Kidney tubule cell (primary cell): ENCODE data around the gene LGMN.

Experiments
- DNase-seq: peaks from one replicate; pipeline ENCODE4 v3.0.0-alpha.2; 2018; ENCODE audit warnings: low spot score

LGMN gene

DNA sequence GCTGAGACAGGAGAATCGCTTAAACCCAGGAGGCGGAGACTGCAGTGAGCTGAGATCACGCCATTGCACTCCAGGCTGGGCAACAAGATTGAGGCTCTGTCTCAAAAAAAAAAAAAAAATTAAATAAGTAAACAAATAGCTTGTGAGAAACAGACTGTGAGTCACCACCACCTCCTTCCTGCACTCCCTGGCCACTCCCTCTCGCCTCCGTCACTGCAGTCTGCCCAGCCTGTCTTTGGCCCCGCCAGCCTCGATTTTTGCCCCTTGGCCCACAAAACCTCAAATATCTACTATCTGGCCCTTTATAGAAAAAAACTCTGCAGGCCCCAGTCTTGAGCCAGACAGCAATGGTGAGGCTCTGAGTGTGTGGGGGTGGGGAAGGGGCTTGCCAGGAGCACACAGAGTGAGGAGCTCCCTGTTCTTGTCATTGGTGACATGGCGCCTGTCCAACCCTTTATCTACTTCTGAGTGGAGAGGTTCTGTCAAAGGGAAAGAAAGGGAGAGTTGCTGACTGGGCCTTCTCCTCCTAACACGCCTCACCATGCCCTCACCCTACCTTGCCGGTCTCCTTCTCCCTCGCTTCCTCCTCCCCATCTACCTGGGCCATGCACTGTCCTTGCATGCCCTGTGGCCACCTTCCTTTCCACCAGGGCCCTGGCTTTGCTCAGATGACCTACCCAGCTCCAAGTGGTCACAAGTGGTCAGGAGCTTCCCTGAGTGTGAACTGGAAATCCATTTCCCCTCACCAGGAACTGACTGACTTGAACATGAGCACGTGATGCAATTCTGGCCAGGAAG, 22.1 kb downstream of the LGMN start:
- peak; percentile 73 for DNase-seq

DNA sequence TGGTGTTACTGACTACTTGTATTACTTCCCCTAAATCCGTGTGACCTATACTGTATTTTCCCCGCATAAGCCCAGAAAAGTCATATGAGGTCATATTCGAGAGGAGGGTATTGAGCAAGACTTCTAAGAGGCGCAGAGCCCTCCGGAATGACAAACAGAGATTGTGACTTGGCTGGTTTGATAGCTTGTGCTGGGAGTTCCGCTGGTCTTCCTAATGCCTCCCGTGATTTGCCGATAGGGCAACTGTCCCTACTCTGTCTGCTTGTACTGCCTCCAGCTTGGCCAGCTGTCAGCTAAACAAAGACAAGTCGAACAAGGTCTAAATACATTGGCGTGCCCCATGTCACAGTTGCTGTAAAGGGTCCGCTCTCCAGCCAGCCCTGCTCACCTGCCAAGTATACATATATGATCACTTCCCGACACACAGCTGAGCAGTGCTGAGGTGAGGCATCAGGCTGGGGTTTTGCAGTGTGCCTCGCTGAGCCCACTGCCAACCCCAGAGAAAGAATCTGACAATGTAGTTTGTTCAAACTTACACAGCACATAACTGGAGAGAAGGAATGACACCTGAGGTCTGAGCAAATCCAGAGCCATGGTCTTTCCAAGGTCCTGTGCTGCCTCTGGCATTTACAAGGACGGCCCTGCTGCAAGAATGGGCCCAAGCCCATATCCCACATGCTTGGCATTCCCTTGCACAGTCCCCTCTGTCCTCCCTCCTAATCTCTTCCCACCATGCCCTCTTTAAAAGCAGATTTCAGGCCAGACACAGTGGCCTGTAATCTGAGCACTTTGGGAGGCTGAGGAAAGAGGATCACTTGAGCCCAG, 23.7 kb downstream of the LGMN start:
- DNase-seq, result no peak

DNA sequence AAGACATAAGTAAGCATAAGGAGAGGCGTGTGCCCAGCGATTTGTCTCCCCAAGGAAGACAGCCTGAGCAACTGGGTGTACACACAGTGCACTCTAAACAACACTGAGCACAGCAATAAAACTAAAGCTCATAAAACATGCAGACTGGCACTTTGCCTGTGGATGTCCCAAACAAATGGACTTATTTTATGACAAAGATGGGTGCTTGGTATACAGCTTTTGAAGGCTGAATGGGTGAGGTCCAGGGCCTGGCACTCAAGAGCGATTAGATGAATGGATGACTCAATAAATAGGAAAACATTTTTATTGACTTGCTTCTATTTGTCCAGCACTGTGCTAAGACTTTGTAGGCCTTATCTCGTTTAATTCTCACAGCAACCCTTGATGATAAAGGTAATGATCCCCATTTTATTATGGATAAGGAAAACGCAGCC, 28.5 kb downstream of the LGMN start:
- no peak for DNase-seq

DNA sequence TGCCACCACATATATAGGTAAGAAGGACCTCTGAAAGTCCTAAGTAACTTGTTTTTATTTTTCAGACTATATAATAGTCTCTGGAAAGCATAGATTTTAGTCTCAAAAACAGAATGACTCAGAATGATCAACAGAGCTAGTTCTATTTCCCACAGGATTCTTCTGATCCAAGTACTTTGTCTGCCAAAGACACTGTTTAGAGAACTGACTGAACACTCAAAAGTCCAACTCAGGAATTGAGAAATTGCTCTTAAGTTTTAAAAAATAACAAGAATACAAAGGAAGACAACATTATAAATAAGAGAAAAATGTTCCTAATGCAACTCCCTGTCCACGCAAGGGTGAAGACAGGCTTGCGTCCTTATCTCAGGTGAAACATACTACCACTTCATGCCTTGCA, 29.0 kb downstream of the LGMN start:
- DNase-seq, result no peak

DNA sequence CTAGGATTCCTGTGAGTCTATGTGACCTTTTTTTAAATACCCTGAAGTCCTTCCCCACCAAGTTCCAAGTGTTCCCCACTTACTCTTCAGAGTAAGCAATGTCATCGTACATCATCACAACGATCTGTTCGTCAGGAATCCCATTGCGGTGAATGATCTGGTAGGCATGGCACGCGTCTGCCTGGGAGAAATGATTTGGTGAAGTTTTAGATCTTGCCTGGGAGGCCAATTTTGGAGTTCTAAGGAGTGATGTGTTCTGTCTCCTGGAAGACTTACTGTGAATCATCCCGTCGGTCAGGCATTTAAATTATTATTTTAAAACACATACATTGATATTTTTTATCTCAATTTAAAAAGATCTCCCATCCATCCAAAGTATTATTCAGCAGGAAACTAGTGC, 29.8 kb downstream of the LGMN start:
- DNase-seq, result no peak

DNA sequence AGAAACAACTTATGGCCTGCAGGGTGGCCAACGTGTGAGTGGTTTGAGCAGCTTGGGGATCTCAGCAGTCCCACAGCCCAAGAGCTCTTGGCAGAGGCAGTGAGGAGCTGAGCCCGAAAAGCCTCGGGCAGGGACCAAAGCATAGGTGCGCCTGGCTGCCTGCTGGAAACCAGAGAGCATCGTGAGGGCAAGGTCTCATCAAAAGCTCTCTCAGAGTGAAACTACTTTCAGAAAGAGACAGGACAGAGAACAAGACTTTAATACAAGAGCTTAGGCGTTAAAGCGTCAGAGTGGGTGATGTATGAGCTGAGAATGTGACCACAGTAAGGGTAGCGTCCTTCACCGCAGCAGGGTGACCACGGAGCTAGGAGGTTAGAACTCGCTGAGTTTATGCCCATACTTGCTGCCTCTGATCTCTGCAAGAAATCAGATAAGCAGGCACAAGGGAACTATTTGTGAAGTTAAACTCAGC, 30.8 kb downstream of the LGMN start:
- no peak for DNase-seq

DNA sequence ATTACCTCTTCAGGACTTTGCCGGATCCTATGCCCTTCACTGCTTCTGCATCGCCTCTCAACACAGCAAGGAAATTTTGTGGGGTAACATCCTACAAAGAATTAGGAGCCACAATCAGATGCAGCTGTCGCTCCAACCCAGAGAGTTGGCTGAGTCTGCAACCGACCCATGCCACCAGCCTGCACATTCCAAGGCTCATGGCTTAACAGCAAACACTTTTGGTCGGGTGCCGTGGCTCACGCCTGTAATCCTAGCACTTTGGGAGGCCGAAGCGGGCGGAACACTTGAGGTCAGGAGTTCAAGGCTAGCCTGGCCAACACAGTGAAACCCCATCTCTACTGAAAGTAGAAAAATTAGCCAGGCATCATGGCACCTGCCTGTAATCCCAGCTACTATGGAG, 32.3 kb downstream of the LGMN start:
- no peak for DNase-seq

DNA sequence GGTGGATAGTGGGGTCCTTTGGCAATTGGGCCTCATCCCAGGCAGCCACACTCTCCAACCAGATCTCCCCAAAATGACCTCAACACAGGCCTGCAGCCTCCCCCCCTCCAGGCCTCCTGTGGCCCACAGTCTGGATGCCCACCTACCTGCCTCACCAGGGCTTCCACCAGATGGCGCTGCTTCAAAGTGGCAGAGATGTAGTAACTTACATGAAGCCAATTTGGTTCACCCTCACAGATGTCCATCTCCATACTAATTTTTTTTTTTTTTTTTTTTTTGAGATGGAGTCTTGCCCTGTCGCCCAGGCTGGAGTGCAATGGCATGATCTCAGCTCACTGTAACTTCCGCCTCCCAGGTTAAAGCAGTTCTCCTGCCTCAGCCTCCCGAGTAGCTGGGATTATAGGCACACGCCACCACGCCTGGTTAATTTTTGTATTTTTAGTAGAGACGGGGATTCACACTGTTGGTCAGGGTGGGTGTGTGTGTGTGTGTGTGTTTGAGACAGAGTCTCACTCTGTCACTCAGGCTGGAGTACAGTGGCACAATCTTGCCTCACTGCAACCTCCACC, 33.6 kb downstream of the LGMN start:
- peak; percentile 64 for DNase-seq

DNA sequence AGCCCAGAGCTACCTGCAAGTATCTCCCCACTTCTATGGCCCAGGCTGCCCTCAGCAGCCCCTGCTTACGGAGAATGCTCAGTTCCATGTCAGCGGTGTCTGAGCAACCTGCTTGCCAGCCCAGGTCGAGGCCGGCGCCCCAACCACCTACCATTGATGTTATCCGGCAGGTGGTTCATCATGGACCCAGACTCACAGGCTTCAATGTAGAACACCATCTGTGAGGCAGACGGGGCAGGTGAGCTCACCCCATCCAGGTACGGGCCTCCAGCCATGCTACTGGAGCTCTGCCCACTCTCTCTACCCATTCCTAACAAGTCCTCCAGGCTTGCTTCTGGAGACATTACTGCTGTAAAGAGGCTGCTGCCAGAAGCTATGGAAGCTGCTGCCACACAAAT, 35.8 kb downstream of the LGMN start:
- no peak for DNase-seq

DNA sequence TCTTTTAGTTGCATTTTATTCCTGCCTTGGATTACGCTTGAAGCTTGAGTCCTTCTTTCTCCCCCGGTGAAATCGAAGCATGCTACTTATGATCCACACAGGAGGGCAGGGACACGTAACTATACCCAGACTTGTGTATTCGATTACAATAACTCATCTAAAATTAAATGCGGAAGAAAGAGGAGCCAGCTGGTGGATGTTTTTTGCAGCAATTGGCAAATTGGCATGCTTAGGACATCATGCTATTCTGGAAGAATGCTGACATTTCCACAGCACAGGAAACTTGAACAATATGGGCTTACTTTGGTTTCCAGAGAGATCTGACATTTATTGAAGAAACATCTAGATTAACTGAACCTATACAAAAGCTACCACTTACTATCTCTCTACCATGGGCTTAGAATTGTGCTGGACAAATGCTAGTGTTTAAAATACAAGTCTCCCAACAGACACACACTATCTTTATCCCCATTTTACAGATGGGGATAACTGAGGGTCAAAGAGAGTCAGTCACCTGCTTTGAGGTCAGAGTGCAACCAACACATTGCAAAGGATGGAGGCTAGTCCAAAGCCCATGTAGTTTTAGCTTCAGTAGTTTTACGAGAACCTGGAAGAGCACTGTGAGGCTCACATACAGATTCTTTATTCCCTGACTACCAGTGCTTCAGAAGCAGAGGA, 36.3 kb downstream of the LGMN start:
- no peak for DNase-seq

DNA sequence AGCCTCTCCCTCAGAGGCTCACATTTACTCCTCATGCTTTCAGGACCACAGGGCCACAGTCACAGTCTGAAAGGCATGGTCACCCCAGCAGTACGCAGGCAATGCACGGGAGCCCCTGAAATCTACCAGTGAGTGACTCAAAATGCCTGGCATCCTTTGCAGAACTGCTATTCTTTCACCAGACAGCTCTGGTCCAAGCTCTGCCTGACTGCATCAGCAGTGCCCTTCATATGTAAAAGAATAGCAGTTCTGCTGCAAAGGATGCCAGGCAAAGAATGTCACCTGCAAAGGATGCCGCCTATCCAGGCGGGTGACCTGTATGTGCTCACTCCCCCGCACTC, 38.5 kb downstream of the LGMN start:
- DNase-seq, result no peak

DNA sequence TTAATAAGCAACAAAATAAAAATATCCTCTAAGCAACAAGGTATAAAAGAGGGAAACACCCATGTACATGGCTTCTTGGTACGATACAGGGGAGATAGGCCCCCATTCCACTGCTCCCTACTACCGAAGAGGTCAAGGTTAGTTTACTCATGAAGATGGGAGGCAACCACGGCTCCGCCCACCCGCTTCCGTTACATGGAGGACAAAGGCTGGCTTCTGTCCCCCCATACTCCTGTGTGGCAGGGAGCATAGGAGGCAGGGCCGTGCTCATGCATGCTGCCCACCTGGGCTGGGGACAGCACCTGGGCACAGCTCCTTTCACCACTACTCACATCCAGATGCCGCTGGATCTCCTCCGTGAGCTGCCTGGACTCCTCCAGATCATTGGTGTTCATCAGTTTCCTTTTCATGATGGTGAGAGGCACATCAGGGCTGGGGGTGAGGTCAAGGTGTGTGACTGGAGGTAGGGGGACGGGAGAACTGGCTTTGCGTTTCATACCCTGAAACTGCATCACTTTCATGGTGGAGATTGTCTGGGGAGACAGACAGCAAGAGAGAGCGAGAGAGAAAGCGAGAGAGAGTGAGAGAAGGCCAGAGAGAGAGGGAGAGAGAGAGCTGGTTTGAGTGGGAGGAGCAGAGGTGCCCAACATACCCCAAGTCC, 39.0 kb downstream of the LGMN start:
- DNase-seq, result no peak

DNA sequence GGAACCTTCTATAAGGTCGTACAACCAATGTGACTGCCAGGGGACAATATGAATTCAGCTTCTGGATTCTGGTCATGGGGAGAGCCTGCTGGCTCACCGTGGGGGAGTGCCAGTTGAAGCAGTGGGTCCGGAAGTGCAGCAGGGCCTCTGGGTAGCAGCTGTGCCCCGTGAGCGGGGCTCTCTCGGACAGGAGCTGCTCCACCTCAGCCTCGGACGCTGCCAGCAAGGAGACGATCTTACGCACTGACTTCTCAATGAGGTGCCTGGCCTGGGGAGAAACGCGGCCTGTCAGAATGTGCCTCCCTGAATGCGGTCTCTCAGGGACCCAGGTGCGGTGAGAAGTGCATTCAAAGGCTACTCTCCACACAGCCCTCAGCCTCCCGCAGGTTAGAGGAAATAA, 42.0 kb downstream of the LGMN start:
- DNase-seq, result no peak

DNA sequence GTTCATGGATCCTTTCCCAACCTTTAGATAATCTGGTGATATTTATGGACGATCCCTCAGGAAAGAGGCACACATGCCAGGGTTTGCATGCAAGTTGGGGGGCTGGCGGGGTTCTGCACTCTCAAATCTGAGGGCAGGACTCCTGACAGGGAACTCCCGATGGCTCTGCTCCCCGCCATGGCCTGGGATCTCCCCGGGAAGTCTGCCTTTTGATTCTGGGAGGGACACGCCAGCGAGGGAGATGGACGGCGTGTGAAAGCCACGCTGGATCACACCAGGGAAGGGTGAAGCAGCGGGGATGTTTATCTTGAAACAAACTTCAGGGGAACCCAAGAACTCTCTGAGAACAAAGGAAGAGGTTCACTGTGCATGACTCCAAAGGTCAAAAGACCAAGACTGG, 43.6 kb downstream of the LGMN start:
- no peak for DNase-seq

DNA sequence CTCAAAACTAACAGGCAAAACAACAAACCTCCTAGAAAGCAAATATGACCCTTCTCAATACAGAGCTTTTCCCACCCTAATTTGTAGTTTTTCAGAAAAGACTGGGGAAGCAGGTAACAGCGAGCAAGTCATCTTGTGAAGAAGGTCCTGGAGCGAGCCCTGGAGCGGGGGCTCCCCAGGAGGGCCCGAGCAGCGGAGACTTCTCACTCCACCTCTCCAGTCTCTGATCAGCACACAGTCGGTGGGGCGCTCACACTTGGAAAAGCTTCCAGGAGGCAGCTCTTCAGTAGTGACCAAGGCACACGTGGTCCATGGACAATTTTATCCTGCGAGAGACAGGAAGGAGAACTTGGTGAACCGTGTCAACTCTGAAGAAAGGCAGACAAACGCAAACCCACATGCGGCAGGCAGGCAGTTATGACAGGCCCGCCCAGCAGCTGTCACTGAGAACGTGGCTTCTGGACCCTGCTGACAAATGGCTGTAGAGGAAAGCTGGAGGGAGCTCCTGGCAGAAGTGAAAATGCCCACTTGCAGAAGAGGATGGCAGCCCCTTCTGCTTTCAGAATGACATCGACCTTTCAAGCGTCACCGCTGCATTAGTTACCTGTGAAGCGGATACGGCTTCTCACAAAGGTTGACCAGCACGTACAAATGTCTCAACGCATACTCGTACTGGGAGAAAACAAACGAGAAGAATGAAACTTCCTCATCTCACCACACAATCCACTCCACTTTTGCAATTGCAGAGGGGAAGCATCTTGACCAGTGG, 44.2 kb downstream of the LGMN start:
- DNase-seq, result peak; percentile 27

DNA sequence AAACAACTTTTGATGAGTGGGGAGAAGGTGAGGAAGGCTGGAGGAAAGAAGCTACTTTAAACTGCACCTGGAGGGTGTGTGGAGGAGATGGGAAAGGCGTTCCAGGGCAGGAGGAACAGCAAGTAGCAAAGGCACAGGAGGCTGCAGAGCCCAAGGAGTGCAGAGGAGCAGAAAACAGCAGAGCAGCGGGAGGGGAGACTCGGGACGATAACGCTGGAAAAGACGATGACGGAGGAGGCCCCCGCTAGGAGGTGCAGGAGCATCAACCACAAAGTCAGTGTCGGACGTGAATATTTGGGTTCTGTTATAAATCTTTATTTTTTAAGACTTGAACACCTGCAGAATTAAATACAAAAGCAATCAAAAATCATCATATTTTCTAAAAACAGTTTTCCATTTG, 44.9 kb downstream of the LGMN start:
- no peak for DNase-seq

DNA sequence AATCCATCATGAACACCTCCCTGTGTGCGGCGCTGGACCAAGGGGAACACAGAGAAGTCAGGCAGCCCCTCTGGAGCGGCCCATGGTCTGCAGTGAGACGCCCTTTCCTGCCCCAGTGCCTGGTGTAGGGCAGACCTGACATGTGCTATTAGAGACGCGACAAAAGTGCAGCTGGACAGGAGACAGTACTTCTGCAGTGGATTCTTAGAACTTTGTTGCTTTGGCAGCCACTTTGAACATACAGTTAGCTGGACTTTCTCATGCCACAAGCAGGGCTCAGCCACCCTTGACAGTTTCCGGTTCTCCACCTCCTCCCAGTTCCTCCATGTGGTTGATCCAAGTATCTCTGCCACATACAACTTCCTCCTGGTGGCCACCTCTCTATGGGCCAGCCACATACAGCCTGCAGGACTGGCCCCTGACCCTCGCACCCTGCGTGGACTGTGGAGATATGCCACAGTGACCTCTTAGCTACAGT, 45.9 kb downstream of the LGMN start:
- peak; percentile 37 for DNase-seq

DNA sequence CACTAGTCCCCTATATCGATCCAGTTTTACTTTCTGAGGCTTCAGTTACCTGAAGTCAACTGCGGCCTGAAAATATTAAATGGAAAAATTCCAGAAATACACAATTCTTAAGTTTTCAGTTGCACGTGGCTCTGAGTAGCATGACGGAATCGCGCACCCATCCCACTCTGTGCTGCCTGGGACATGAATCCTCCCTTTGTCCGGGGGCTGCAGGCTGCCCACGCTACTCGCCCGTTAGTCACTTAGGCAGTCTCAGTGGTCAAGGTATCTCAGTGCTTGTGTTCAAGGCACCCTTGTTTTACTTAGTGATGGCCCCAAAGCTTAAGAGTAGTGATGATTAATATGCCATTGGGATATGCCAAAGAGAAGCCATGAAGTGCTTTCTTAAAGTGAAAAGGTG, 46.6 kb downstream of the LGMN start:
- no peak for DNase-seq

DNA sequence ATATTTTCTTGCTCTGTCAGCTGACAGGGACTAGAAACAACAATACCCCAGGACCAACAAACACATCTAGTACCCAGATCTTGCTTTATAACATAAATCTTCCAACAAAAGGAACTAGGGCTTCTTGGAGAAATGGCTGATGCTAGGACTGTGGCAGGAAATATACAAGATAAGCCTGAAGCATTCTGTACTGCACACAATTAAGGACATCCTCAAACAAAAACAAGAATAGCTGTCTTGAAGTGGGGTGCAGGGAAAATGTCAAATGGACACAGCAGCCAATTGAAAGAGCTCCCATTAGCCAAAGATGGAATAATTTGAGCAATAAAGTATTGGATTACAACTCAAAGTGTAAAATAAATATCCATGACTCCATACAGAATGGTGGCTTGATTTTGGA, 50.0 kb downstream of the LGMN start:
- DNase-seq, result no peak

DNA sequence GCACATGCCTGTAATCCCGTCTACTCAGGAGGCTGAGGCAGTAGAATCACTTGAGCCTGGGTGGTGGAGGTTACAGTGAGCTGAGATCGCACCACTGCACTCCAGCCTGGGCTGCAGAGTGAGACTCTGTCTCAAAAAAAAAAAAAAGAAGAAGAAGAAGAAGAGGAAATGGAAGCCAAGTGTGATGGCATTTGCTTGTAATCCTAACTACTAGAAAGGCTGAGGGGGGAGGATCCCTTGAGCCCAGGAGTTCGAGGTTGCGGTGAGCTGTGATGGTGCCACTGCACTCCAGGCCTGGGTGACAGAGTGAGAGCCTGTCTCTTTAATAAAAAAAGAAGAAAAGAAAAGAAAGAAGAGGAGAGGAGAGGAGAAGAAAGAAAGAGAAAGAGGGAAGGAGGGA, 52.1 kb downstream of the LGMN start:
- DNase-seq, result no peak

DNA sequence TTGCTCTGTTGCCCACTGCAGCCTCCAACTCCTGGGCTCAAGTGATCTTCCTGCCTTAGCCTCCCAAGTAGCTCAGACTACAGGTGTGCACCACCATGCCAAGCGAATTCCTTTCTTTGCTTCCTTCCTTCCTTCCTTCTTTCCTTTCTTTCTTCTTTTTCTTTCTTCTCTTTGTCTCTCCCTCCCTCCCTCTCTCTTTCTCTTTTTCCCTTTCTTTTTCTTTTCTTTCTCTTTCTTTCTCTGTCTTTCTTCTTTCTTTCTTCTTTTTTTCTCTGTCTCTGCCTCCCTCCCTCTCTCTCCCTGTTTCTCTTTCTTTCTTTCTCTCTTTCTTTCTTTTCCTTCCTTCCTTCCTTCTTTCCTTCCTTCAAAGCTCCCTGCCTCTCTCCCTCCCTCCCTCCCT, 52.9 kb downstream of the LGMN start:
- no peak for DNase-seq
